Natural killer cell (primary cell): ENCODE data around the gene ST6GALNAC2. TPM values are rescaled to one million over a fixed set of nuclear protein-coding genes. Genes with fewer than 3 reads are reported as not detected.
"Not testable (repeated sequence)": the region's sequence is repeated elsewhere in the genome, so short reads cannot be mapped to it uniquely, and the experiment has no call there.

ENCODE experiments used
- ATAC-seq, 3 donors: fragments of 150-1000 bp in 2 of 3; fragments of 200-7000 bp in 1 of 3; cut with Tn5 transposase; 1 replicate in 1 of 3; 2 replicates in 2 of 3; pipeline ENCODE4 v1.10.0; 2021; ENCODE audit warnings: mild to moderate bottlenecking in 2 of 3, moderate library complexity in 2 of 3
- DNase-seq, 2 donors: peaks; one replicate each; pipeline versions ENCODE4 v3.0.0 to v3.0.0-alpha.2; 2013 to 2021; ENCODE audit warnings: mixed read lengths in 1 of 2
- H3K27ac ChIP-seq: one replicate; pipeline ENCODE4 v1.5.1; 2013; ENCODE audit warnings: mild to moderate bottlenecking, low read length
- H3K27me3 ChIP-seq: one replicate; pipeline ENCODE4 v1.6.1; 2013; ENCODE audit warnings: low read length; ENCODE audit not compliant: control insufficient read depth, insufficient read depth
- H3K36me3 ChIP-seq: one replicate; pipeline ENCODE4 v1.6.1; 2013; ENCODE audit warnings: low read length; ENCODE audit not compliant: control insufficient read depth, insufficient read depth
- H3K4me1 ChIP-seq: one replicate; pipeline ENCODE4 v1.6.1; 2013; ENCODE audit warnings: low read length; ENCODE audit not compliant: control insufficient read depth, insufficient read depth
- H3K4me3 ChIP-seq: one replicate; pipeline ENCODE4 v1.5.1; 2013; ENCODE audit warnings: low read length
- H3K9me3 ChIP-seq: one replicate; pipeline ENCODE4 v1.6.1; 2013; ENCODE audit warnings: low read length; ENCODE audit not compliant: control insufficient read depth, insufficient read depth
- H3K27ac Mint-ChIP-seq, 2 donors: one replicate each; pipeline ENCODE4 v1.8.0; 2022; ENCODE audit warnings: mild to moderate bottlenecking in 2 of 2, mixed read lengths in 2 of 2, moderate library complexity in 1 of 2
- H3K27me3 Mint-ChIP-seq, 2 donors: one replicate each; pipeline ENCODE4 v1.8.0; 2022; ENCODE audit warnings: low read depth in 2 of 2, mixed read lengths in 2 of 2
- H3K36me3 Mint-ChIP-seq: one replicate; pipeline ENCODE4 v1.8.0; 2022; ENCODE audit warnings: mixed read lengths
- H3K4me1 Mint-ChIP-seq, 2 donors: one replicate each; pipeline ENCODE4 v1.8.0; 2022; ENCODE audit warnings: mixed read lengths in 2 of 2
- H3K4me3 Mint-ChIP-seq: one replicate; pipeline ENCODE4 v1.8.0; 2022; ENCODE audit warnings: mild to moderate bottlenecking, moderate library complexity, mixed read lengths
- H3K9me3 Mint-ChIP-seq, 2 donors: one replicate each; pipeline ENCODE4 v1.8.0; 2022; ENCODE audit warnings: mixed read lengths in 2 of 2
- WGBS: methylation state at CpG from one replicate; pipeline ENCODE4 v1.1.7; 2013; ENCODE audit warnings: missing lambda C conversion rate; ENCODE audit not compliant: insufficient coverage; 5-methylcytosine and 5-hydroxymethylcytosine counted together
- intact Hi-C: fragments of 100-400 bp; cut with micrococcal nuclease; formaldehyde crosslinking; loops from one replicate; pipeline ENCODE4 v1.14.2; 2022
- total RNA-seq, 4 donors: library from RNA; stranded (reverse); fragments of 120-200 nt in 1 of 4; gene quantifications; one replicate each; pipeline versions ENCODE4 v1.2.3 to v1.2.4, GENCODE V29; 2013 to 2022
- TF ChIP-seq, protein P1 (sequence below): fragments of 200-600 bp; IDR thresholded peaks from one replicate; pipeline ENCODE4 v1.8.0; 2022; ENCODE audit warnings: antibody characterized with exemption

ST6GALNAC2 gene
- total RNA-seq, 3 donors from 2014 or later (not counting 1 experiment from before 2014, with no cell fraction given), result 0.65 TPM; not detected in 2

GRCh38 chr17:76524598-76525512, 60.8 kb downstream of the ST6GALNAC2 start:
- H3K4me1 ChIP-seq, result peaks cover 41% of the 10 kb centered on the region
- WGBS, result 73% methylated on average over 25 of the region's 25 CpGs
- H3K27me3 ChIP-seq, result no peaks in the 10 kb centered on the region
- H3K27ac ChIP-seq, result no peak overlapping the region
- H3K4me3 Mint-ChIP-seq, result no peak overlapping the region
- no peaks in the 10 kb centered on the region for H3K9me3 ChIP-seq
- H3K27me3 Mint-ChIP-seq, result no peaks in the 10 kb centered on the region
- H3K9me3 Mint-ChIP-seq, result no peaks in the 10 kb centered on the region
- TF ChIP-seq, protein P1, sequence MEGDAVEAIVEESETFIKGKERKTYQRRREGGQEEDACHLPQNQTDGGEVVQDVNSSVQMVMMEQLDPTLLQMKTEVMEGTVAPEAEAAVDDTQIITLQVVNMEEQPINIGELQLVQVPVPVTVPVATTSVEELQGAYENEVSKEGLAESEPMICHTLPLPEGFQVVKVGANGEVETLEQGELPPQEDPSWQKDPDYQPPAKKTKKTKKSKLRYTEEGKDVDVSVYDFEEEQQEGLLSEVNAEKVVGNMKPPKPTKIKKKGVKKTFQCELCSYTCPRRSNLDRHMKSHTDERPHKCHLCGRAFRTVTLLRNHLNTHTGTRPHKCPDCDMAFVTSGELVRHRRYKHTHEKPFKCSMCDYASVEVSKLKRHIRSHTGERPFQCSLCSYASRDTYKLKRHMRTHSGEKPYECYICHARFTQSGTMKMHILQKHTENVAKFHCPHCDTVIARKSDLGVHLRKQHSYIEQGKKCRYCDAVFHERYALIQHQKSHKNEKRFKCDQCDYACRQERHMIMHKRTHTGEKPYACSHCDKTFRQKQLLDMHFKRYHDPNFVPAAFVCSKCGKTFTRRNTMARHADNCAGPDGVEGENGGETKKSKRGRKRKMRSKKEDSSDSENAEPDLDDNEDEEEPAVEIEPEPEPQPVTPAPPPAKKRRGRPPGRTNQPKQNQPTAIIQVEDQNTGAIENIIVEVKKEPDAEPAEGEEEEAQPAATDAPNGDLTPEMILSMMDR, result no peak
- intact Hi-C loops, result no loop called here
- H3K36me3 ChIP-seq, result no peaks in the 10 kb centered on the region
- H3K27ac Mint-ChIP-seq, result peak overlapping the region; percentile 11 to 48
- H3K4me3 ChIP-seq, result no peak overlapping the region
- peaks cover 25 to 43% of the 10 kb centered on the region in 2 donors for H3K4me1 Mint-ChIP-seq
- DNase-seq (no peak), ATAC-seq (no peak)
- no peaks in the 10 kb centered on the region for H3K36me3 Mint-ChIP-seq

- Mint-ChIP-seq H3K27ac (peak overlapping the region in 1 of 2 donors; percentile 70), H3K36me3 (no peaks in the 10 kb centered on the region), H3K27me3 (no peaks in the 10 kb centered on the region), H3K9me3 (no peaks in the 10 kb centered on the region), H3K4me3 (peak overlapping the region; percentile 35), H3K4me1 (peaks cover 25 to 44% of the 10 kb centered on the region in 2 donors)
- H3K27me3 ChIP-seq, result no peaks in the 10 kb centered on the region
- H3K36me3 ChIP-seq, result no peaks in the 10 kb centered on the region
- peak; percentile 80 to 92 for DNase-seq
- no peaks in the 10 kb centered on the region for H3K9me3 ChIP-seq
- ATAC-seq, result peak; percentile 74 to 84 (median 79)
- H3K4me3 ChIP-seq, result no peak overlapping the region
- no peak overlapping the region for H3K27ac ChIP-seq
- 12% methylated on average over 32 of the region's 35 CpGs for WGBS
- intact Hi-C loops, result loop anchor here (1.0 kb wide), 4 partner anchors 24 to 192 kb away; no protein-coding TSS in a partner anchor
- H3K4me1 ChIP-seq, result peaks cover 32% of the 10 kb centered on the region
- TF ChIP-seq, protein P1, result peak; percentile 100
Measured at GRCh38 chr17:76523084-76524037, 62.3 kb downstream of the ST6GALNAC2 start.

DNA sequence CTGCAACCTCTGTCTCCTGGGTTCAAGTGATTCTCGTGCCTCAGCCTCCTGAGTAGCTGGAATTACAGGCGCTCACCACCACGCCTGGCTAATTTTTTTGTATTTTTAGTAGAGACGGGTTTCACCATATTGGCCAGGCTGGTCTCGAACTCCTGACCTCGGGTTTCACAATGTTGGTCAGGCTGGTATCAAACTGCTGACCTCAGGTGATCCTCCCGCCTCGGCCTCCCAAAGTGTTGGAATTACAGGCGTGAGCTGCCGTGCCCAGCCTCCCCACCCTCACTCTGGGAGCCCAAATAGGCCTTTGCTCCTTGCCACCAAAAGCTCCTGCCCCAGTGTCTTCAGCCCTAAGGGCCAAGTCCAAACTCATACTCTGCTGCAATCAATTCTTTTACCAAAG, 64.0 kb downstream of the ST6GALNAC2 start:
- H3K27me3 ChIP-seq, H3K27ac Mint-ChIP-seq, H3K36me3 ChIP-seq, DNase-seq, H3K27ac ChIP-seq, H3K4me3 ChIP-seq, H3K4me3 Mint-ChIP-seq, intact Hi-C loops, H3K36me3 Mint-ChIP-seq, H3K27me3 Mint-ChIP-seq, ATAC-seq, H3K9me3 Mint-ChIP-seq, H3K9me3 ChIP-seq: not testable (repeated sequence)
- H3K4me1 ChIP-seq, result peaks cover 32% of the 10 kb centered on the region
- H3K4me1 Mint-ChIP-seq, result peaks cover 14 to 36% of the 10 kb centered on the region in 2 donors
- WGBS, result 81% methylated on average over 10 of the region's 10 CpGs
